ENCODE data around the gene ALAS1. TPM values are rescaled to one million over a fixed set of nuclear protein-coding genes. Genes with fewer than 3 reads are reported as not detected.

ALAS1 gene
- total and polyA plus RNA-seq, 2 donors (not counting 3 experiments of a cell fraction or from before 2014, with no cell fraction given): 45.1 to 72.1 TPM

DNA sequence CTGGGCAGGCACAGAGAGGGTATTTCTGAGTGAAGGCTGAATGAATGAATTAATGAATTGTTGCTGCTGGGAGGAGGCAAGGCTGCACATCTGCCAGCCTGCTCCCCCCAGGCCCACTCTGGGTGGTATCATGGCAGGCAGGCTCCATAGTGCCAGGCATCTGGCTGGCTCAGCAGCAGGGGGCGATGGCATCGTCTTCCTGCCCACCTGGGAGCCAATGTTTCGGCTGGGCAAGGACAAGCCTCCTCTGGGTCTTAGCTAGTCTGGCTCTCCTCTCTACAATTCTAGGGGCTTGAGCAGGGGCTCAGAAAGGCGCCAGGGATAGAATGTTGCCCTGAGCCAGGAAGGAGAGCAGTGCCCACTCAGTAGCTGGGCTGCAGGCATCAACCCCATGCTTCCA is 29.2 kb downstream of the ALAS1 start:
- TF ChIP-seq FOS (IDR thresholded peaks at IDR 0.05; ENCODE audit: borderline replicate concordance, insufficient read depth, low read length) (no peak), EZH2 (IDR thresholded peaks at IDR 0.05; ENCODE audit: borderline replicate concordance, low read depth, low read length, severe bottlenecking) (no peak), POLR2AphosphoS5 (IDR thresholded peaks at IDR 0.05; ENCODE audit: insufficient read depth, low read depth, low read length) (no peak)
- Histone ChIP-seq H3K36me3 (ENCODE audit: control insufficient read depth in 2 of 2, extremely low read depth in 1 of 2, insufficient read depth in 2 of 2, low read length in 2 of 2) (peaks cover 14 to 24% of the 10 kb centered on the region in 2 experiments), H3K4me2 (ENCODE audit: insufficient read depth, low read length) (no peak overlapping the region), H4K20me1 (replicated peaks; ENCODE audit: control insufficient read depth, extremely low read depth, insufficient read depth, low read length) (no peaks in the 10 kb centered on the region), H3K9me3 (replicated peaks; ENCODE audit: control insufficient read depth, insufficient read depth, low read length) (no peaks in the 10 kb centered on the region), H3K9me1 (replicated peaks; ENCODE audit: control insufficient read depth, extremely low read depth, insufficient read depth, low read length) (no peaks in the 10 kb centered on the region), H2AFZ (ENCODE audit: low read depth, low read length) (no peak overlapping the region), H3K9ac (replicated peaks; ENCODE audit: extremely low read depth, insufficient read depth, low read length) (no peak overlapping the region), H3K27me3 (ENCODE audit: control insufficient read depth in 2 of 2, insufficient read depth in 2 of 2, low read length in 2 of 2) (no peaks in the 10 kb centered on the region), H3K79me2 (ENCODE audit: control insufficient read depth, insufficient read depth, low read length) (peaks cover 2% of the 10 kb centered on the region), H3K4me3 (replicated peaks in 1 of 3; ENCODE audit: insufficient read depth in 1 of 3, low read depth in 1 of 3, low read length in 3 of 3) (no peak overlapping the region), H3K4me1 (ENCODE audit: control insufficient read depth, extremely low read depth, insufficient read depth, low read length) (no peaks in the 10 kb centered on the region), H3K27ac (ENCODE audit: insufficient read depth, low read depth, low read length) (no peak overlapping the region)
- CTCF ChIA-PET: no interaction called here
- POLR2A ChIA-PET: interaction anchor here (0.7 kb wide), 1 partner anchor 10 kb away, joined by 5 read pairs; no protein-coding TSS in a partner anchor
- dilution Hi-C loops (cut with MboI; ENCODE audit: extremely low pct_ligation_motif_present, low sequenced_read_pairs) (no loop called here), intact Hi-C loops (cut with micrococcal nuclease) (no loop called here)
- FAIRE-seq (no peak), DNase-seq (ENCODE audit: low read depth, low spot score) (no peak)
- no TSS peak for BruUV-seq (replicated peaks)

DNA sequence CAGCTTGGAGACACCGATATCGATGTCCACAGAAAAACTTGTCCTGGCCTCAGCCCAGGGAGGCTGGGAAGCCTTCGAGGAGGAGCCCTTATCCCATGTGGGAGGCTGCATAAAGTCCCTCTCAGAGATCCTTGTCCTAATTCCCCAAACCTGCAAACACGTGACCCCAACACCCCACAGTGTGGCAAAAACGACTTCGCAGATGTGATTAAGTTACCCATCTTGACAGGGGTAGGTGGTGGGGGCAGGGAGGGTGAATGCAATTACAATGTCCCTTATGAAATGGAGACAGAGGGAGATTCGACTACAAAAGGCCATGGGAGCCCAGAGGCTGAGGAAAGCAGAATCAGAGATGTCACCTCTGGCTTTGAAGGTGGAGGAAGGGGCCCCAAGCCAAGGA is 29.8 kb downstream of the ALAS1 start:
- ChIA-PET POLR2A (interaction anchor here (0.7 kb wide), 1 partner anchor 10 kb away, joined by 5 read pairs; no protein-coding TSS in a partner anchor), CTCF (no interaction called here)
- Histone ChIP-seq H3K36me3 (ENCODE audit: control insufficient read depth in 2 of 2, extremely low read depth in 1 of 2, insufficient read depth in 2 of 2, low read length in 2 of 2) (peaks cover 14 to 24% of the 10 kb centered on the region in 2 experiments), H3K4me3 (replicated peaks in 1 of 3; ENCODE audit: insufficient read depth in 1 of 3, low read depth in 1 of 3, low read length in 3 of 3) (no peak overlapping the region), H3K4me2 (ENCODE audit: insufficient read depth, low read length) (no peak overlapping the region), H3K9ac (replicated peaks; ENCODE audit: extremely low read depth, insufficient read depth, low read length) (no peak overlapping the region), H3K27me3 (ENCODE audit: control insufficient read depth in 2 of 2, insufficient read depth in 2 of 2, low read length in 2 of 2) (no peaks in the 10 kb centered on the region), H3K4me1 (ENCODE audit: control insufficient read depth, extremely low read depth, insufficient read depth, low read length) (no peaks in the 10 kb centered on the region), H3K27ac (ENCODE audit: insufficient read depth, low read depth, low read length) (no peak overlapping the region), H3K9me3 (replicated peaks; ENCODE audit: control insufficient read depth, insufficient read depth, low read length) (no peaks in the 10 kb centered on the region), H3K9me1 (replicated peaks; ENCODE audit: control insufficient read depth, extremely low read depth, insufficient read depth, low read length) (no peaks in the 10 kb centered on the region), H2AFZ (ENCODE audit: low read depth, low read length) (no peak overlapping the region), H4K20me1 (replicated peaks; ENCODE audit: control insufficient read depth, extremely low read depth, insufficient read depth, low read length) (no peaks in the 10 kb centered on the region), H3K79me2 (ENCODE audit: control insufficient read depth, insufficient read depth, low read length) (peaks cover 5% of the 10 kb centered on the region)
- DNase-seq (ENCODE audit: low read depth, low spot score) (no peak), FAIRE-seq (no peak)
- TF ChIP-seq POLR2AphosphoS5 (IDR thresholded peaks at IDR 0.05; ENCODE audit: insufficient read depth, low read depth, low read length): no peak
- no peak for TF ChIP-seq JUN (IDR thresholded peaks at IDR 0.05; ENCODE audit: borderline replicate concordance, insufficient read depth, insufficient read length, low read depth)
- TF ChIP-seq POLR2A (IDR thresholded peaks at IDR 0.05; ENCODE audit: low read depth, low read length): no peak
- TF ChIP-seq, protein P1, sequence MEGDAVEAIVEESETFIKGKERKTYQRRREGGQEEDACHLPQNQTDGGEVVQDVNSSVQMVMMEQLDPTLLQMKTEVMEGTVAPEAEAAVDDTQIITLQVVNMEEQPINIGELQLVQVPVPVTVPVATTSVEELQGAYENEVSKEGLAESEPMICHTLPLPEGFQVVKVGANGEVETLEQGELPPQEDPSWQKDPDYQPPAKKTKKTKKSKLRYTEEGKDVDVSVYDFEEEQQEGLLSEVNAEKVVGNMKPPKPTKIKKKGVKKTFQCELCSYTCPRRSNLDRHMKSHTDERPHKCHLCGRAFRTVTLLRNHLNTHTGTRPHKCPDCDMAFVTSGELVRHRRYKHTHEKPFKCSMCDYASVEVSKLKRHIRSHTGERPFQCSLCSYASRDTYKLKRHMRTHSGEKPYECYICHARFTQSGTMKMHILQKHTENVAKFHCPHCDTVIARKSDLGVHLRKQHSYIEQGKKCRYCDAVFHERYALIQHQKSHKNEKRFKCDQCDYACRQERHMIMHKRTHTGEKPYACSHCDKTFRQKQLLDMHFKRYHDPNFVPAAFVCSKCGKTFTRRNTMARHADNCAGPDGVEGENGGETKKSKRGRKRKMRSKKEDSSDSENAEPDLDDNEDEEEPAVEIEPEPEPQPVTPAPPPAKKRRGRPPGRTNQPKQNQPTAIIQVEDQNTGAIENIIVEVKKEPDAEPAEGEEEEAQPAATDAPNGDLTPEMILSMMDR (IDR thresholded peaks at IDR 0.05; ENCODE audit: extremely low read depth in 1 of 2, insufficient read depth in 1 of 2, low read depth in 1 of 2, low read length in 2 of 2): no peak
- TF ChIP-seq EZH2 (IDR thresholded peaks at IDR 0.05; ENCODE audit: borderline replicate concordance, low read depth, low read length, severe bottlenecking): no peak
- no peak for TF ChIP-seq MYC (IDR thresholded peaks at IDR 0.05; ENCODE audit: low read depth, low read length)
- TF ChIP-seq FOS (IDR thresholded peaks at IDR 0.05; ENCODE audit: borderline replicate concordance, insufficient read depth, low read length): no peak
- TF ChIP-seq GATA2 (IDR thresholded peaks at IDR 0.05; ENCODE audit: insufficient read depth, insufficient read length, low read depth, low read length): no peak
- TF ChIP-seq, protein P2, sequence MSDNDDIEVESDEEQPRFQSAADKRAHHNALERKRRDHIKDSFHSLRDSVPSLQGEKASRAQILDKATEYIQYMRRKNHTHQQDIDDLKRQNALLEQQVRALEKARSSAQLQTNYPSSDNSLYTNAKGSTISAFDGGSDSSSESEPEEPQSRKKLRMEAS (IDR thresholded peaks at IDR 0.05; ENCODE audit: insufficient read depth, insufficient read length): no peak
- dilution Hi-C loops (cut with MboI; ENCODE audit: extremely low pct_ligation_motif_present, low sequenced_read_pairs) (no loop called here), intact Hi-C loops (cut with micrococcal nuclease) (no loop called here)
- no TSS peak for BruUV-seq (replicated peaks)
